IPS-20b (cell line): ENCODE results near the gene CENPM.

Experiments used
- H3K27ac ChIP-seq: one replicate; pipeline ENCODE4 v1.5.1; 2013; ENCODE audit warnings: low read length
- H3K27me3 ChIP-seq: 2 replicates; pipeline ENCODE4 v1.6.1; 2013; ENCODE audit warnings: mild to moderate bottlenecking, low read length, inconsistent platforms; ENCODE audit not compliant: insufficient read depth
- H3K36me3 ChIP-seq: 2 replicates; pipeline ENCODE4 v1.6.1; 2013; ENCODE audit warnings: low read depth, mild to moderate bottlenecking, inconsistent platforms, low read length, moderate library complexity; ENCODE audit not compliant: insufficient read depth
- H3K4me1 ChIP-seq: 2 replicates; pipeline ENCODE4 v1.6.1; 2013; ENCODE audit warnings: mild to moderate bottlenecking, control low read depth, inconsistent platforms, low read length, moderate library complexity; ENCODE audit not compliant: insufficient read depth
- H3K4me3 ChIP-seq: 2 replicates; pipeline ENCODE4 v1.5.1; 2013; ENCODE audit warnings: mild to moderate bottlenecking, low read length, inconsistent platforms
- H3K9ac ChIP-seq: 2 replicates; pipeline ENCODE4 v1.6.1; 2013; ENCODE audit warnings: low read depth, mild to moderate bottlenecking, inconsistent platforms, low read length, moderate library complexity
- H3K9me3 ChIP-seq: 2 replicates; pipeline ENCODE4 v1.6.1; 2013; ENCODE audit warnings: mild to moderate bottlenecking, low read depth, low read length, inconsistent platforms; ENCODE audit not compliant: insufficient read depth

CENPM gene

DNA sequence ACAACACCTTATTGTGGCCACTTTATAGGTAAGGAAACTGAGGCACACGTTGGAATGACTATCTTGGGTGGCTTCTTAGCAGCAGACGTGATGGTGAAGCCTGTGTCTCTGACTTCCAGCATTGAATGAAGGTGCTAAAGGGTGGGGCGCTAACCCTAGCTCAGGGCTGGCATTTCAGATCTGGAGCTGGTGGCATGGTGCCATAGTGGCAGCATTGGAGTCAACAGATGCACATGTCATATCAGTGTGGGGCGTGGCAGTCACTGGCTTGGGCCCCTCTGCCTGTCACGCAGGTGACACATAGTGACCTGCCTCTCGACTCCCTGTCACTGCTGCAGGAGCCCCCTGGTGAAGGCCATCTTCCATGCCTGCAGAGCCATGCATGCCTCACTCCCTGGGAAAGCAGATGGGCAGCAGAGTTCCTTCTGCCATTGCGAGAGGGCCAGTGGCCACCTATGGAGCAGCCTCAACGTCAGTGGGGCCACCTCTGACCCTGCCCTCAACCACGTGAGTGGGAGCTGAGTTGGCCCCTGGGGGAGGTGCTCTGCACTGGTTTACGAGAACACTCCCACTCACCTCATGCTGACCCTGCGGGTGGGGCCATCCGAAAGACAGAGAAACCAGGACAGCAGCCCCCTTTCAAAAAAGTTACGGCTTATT, 46.8 kb downstream of the CENPM start:
- no peaks in the 10 kb centered on the region for H3K4me1 ChIP-seq
- H3K36me3 ChIP-seq, result peaks cover 91% of the 10 kb centered on the region
- H3K4me3 ChIP-seq, result no peak overlapping the region
- no peaks in the 10 kb centered on the region for H3K27me3 ChIP-seq
- no peaks in the 10 kb centered on the region for H3K9me3 ChIP-seq
- no peak overlapping the region for H3K9ac ChIP-seq
- no peak overlapping the region for H3K27ac ChIP-seq

DNA sequence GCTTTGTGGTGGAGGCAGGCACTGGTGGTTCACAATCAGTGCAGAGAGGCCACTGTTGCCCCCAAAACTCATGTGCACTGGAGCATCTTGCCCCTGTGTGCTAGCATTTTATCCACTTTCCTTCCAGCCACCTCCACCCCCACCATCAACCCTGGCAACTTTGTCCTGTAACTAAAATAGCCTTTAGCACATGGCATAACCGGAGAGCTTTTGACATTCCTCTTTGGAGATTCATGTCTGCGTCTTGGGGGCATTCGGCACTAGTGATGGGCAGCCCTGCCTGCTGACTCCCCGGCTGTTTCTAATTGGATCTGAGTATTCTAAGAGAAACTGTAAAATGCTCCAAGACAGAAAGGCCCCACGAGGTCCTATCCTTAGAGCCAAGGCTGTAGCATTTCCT, 47.8 kb downstream of the CENPM start:
- Histone ChIP-seq H3K27me3 (no peaks in the 10 kb centered on the region), H3K27ac (no peak overlapping the region), H3K9ac (no peak overlapping the region), H3K4me1 (no peaks in the 10 kb centered on the region), H3K9me3 (no peaks in the 10 kb centered on the region), H3K36me3 (peaks cover 91% of the 10 kb centered on the region), H3K4me3 (no peak overlapping the region)

DNA sequence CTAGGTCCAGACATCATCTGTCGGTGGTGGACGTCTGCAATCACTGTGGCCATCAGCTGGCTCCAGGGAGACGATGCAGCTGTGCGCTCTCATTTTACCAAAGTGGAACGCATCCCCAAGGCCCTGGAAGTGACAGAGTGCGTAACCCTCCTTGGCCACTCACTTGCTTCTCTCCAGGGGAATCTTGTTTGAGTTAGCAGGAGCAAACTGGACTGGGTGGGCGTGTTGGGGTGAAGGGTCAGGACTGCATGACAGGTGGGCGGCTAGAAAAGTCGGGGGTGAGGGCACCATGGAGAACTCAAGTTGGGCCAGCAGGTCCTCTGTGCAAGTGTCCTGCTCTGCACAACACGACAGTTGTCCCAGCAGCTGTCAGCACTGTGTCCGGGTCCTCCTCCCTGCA, 48.3 kb downstream of the CENPM start:
- no peaks in the 10 kb centered on the region for H3K9me3 ChIP-seq
- no peaks in the 10 kb centered on the region for H3K27me3 ChIP-seq
- H3K4me1 ChIP-seq, result no peaks in the 10 kb centered on the region
- no peak overlapping the region for H3K4me3 ChIP-seq
- H3K27ac ChIP-seq, result no peak overlapping the region
- H3K9ac ChIP-seq, result no peak overlapping the region
- H3K36me3 ChIP-seq, result peaks cover 91% of the 10 kb centered on the region

DNA sequence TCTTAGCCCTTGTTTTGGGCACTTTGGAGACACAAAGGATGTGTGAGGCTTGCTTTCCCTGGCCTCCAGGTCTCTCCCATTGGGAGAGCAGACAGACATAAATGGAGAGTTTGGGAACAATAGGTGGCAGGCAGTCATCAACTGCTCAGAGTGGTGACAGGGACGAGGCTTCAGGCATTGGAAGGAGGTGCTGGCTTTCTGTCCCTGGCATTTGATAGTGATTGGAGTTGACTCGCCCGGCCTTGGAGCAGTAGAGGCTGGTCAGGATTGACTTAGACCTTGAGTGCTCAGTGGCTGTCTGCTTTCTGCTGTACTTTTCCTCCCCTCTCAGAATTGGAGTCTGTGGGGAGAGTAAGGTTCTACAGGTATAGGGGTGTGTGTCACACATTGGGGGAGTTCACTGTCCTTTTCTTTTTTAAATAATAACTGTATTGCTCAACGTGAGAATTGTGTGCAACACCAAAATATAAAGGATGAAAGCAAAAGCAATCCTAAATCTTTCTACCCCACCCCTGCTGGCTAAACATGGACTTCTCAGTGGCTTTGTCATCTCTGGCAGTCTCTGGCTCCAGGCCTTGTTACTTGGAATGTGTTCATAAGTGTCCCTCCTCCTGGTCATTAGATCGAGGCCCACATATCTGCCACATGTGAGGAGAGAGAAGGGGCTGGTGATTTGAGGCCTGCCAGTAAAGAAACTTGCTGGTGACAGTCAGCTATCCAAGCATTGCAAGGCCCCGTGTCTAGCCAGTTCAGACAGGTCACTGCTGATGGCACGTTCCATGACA, 53.2 kb downstream of the CENPM start:
- no peaks in the 10 kb centered on the region for H3K9me3 ChIP-seq
- H3K9ac ChIP-seq, result no peak overlapping the region
- H3K4me1 ChIP-seq, result no peaks in the 10 kb centered on the region
- H3K4me3 ChIP-seq, result no peak overlapping the region
- H3K27ac ChIP-seq, result no peak overlapping the region
- H3K36me3 ChIP-seq, result peaks cover 89% of the 10 kb centered on the region
- no peaks in the 10 kb centered on the region for H3K27me3 ChIP-seq

DNA sequence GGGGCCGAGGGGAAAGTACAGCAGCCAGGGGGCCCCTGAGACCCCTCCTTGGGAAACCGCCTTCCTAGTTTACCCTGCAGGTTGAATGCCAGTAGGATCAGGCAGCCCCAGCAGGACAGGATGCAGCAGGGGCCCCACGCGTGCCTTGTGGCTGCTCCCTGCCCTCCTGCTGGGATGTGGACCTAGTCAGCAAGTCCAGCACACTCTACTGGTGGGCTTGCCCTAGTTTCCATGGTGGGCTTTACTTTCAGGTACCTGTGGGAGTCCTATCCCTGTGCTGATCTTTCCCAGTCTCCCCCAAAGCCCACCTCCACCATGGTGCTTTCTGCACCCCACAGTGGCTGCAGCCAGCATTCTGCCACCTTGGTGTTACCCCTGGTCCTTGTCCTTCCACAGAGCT, 54.2 kb downstream of the CENPM start:
- Histone ChIP-seq H3K27me3 (no peaks in the 10 kb centered on the region), H3K4me1 (no peaks in the 10 kb centered on the region), H3K9me3 (no peaks in the 10 kb centered on the region), H3K4me3 (no peak overlapping the region), H3K9ac (no peak overlapping the region), H3K36me3 (peaks cover 90% of the 10 kb centered on the region), H3K27ac (no peak overlapping the region)

DNA sequence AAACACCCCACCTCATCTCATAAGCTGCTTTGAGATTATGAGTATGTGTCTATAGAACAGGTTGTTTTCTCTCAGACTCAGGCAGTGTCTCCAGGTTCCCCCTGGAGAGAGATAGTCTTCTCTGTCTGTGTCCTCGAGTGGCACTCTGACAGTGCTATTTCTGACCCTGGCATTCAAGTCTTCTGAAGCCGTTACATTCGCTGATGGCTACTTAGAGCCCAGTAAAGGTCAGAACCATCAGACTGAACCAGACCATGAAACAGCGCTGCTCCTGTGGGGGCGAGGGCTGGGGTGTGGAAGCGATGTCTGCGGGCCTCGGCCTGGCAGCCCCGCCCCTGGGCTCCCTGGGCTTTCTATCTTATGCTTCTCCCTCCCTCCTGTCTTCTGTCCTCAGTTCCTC, 55.5 kb downstream of the CENPM start:
- Histone ChIP-seq H3K36me3 (peaks cover 90% of the 10 kb centered on the region), H3K9me3 (no peaks in the 10 kb centered on the region), H3K27ac (no peak overlapping the region), H3K9ac (no peak overlapping the region), H3K4me1 (no peaks in the 10 kb centered on the region), H3K27me3 (no peaks in the 10 kb centered on the region), H3K4me3 (no peak overlapping the region)
